Omental fat pad (tissue), 4 donors: Measurements from ENCODE around the gene CDCP1. TPM values are rescaled to one million over a fixed set of nuclear protein-coding genes. Genes with fewer than 3 reads are reported as not detected.

ENCODE experiments used
- ATAC-seq: fragments of 150-250 bp; one replicate; pipeline ENCODE4 v1.9.1; 2016; ENCODE audit warnings: mild to moderate bottlenecking, moderate library complexity; ENCODE audit not compliant: low FRiP score
- DNase-seq: peaks from one replicate; pipeline ENCODE4 v3.0.0-alpha.2; 2019; ENCODE audit warnings: low spot score
- total RNA-seq, 4 donors: library from RNA; depleted of rRNA; stranded (reverse); fragments of >200 nt; gene quantifications; one replicate each; pipeline ENCODE4 v1.1.0, GENCODE V29; 2016
- TF ChIP-seq, protein P1 (sequence below), 3 donors: fragments of 450-650 bp; IDR thresholded peaks; one replicate each; pipeline ENCODE4 v1.5.1; 2016 to 2017; ENCODE audit warnings: antibody characterized with exemption in 3 of 3, mild to moderate bottlenecking in 3 of 3, moderate library complexity in 2 of 3

The CDCP1 gene
- total RNA-seq, 4 donors from 2014 or later = 0.16 to 30.7 (median 8.2) TPM

GRCh38 chr3:45137656-45138181 is 8.5 kb downstream of the CDCP1 start:
- no peak for ATAC-seq
- TF ChIP-seq, protein P1, sequence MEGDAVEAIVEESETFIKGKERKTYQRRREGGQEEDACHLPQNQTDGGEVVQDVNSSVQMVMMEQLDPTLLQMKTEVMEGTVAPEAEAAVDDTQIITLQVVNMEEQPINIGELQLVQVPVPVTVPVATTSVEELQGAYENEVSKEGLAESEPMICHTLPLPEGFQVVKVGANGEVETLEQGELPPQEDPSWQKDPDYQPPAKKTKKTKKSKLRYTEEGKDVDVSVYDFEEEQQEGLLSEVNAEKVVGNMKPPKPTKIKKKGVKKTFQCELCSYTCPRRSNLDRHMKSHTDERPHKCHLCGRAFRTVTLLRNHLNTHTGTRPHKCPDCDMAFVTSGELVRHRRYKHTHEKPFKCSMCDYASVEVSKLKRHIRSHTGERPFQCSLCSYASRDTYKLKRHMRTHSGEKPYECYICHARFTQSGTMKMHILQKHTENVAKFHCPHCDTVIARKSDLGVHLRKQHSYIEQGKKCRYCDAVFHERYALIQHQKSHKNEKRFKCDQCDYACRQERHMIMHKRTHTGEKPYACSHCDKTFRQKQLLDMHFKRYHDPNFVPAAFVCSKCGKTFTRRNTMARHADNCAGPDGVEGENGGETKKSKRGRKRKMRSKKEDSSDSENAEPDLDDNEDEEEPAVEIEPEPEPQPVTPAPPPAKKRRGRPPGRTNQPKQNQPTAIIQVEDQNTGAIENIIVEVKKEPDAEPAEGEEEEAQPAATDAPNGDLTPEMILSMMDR (IDR thresholded peaks at IDR 0.05) = no peak

GRCh38 chr3:45135959-45136358 is 10.2 kb downstream of the CDCP1 start:
- ATAC-seq (no peak), DNase-seq (no peak)
- TF ChIP-seq, protein P1 (IDR thresholded peaks at IDR 0.05) = no peak

More at GRCh38 chr3:45137656-45138181, 8.5 kb downstream of the CDCP1 start:
- DNase-seq = no peak

DNA sequence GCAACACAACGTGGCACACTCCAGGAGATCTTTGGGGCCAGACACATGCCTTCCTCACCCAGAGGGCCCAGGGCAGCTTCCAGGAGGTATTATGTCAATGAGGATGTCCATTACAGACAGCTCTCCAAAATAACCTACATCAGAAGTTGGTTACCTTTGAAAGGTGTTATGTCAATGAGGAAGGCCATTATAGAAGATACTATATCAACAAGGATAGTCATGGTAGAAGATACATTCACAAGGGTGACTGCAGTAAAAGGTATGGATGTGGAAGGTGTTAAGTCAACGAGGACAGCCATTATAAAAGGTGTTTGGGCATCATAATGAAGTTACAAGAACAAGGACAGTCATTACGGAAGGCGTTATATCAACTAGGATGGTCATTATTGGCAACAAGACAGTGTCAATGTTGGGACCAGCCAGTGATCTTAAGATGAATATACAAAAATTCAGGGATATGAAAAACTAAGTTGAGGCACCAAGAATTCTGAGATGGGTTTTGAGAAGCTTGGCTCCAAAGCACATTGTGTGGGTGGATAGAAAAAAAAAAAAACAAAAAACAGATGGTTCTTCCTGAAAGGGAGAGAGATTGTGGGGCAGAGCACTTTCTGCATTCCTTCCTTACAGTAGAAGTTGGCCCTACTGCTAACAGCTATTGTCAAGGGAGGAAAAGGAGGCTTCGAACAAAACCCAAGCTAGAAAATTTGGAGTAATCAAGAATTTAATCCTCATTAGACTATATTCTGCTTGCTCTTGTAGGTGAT is 11.2 kb downstream of the CDCP1 start:
- no peak for ATAC-seq
- no peak for DNase-seq
- TF ChIP-seq, protein P1 (IDR thresholded peaks at IDR 0.05) = no peak

- ATAC-seq (no peak), DNase-seq (no peak)
- TF ChIP-seq, protein P1 (IDR thresholded peaks at IDR 0.05) = no peak
Observed at GRCh38 chr3:45132568-45133211, 13.5 kb downstream of the CDCP1 start.

DNA sequence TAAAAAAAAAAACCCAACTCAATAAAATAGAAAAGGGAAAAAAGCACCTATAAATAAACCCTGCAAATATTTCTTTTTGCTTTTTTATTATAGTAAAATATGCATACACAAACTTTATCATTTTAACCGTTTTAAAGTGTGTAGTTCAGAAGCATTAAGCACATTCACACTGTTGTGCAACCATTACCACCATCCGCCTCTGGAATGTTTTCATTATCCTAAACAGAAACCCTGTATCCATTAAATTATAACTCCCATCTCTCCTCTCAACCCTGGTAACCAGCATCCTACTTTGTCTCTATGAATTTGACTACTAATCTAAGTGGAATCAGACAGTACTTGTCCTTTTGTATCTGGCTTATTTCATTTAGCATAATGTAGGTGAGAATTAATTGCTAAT is 15.0 kb downstream of the CDCP1 start:
- TF ChIP-seq, protein P1 (IDR thresholded peaks at IDR 0.05) = no peak
- DNase-seq = no peak
- no peak for ATAC-seq

DNA sequence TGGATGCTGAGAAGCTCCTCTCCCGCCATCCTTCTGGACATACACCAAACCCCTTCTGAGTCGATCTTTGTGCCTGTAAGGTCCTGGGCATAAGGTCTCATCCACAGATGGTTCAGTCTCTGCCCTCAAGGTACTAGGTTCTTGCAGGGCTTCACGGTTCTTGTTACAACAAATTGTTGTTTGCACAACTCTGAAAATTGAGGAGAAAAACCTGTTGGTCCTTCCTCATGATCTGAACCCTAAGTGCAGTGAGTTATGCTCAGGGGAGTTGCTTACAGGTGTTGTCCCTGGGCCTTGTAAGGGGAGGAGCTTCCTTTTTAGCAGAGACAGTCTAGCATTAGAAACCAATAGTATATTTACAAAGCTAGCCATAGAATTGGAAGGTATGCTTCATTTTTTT is 15.7 kb downstream of the CDCP1 start:
- DNase-seq = no peak
- ATAC-seq = no peak
- TF ChIP-seq, protein P1 (IDR thresholded peaks at IDR 0.05) = no peak
